Caco-2 (cell line): ENCODE results near the gene UBR4. TPM values are rescaled to one million over a fixed set of nuclear protein-coding genes. Genes with fewer than 3 reads are reported as not detected.
"Not testable (repeated sequence)": the region's sequence is repeated elsewhere in the genome, so short reads cannot be mapped to it uniquely, and the experiment has no call there.

Source experiments
- BruUV-seq: library from RNA; stranded (reverse); fragments of 400-500 nt; replicated peaks from 2 replicates; lab custom pipeline; 2021; lab: Mats Ljungman, UMichigan
- CTCF ChIA-PET: fragments of 300-600 bp; sonication (Branson Sonifier 250); formaldehyde crosslinking; loops from one replicate; lab custom pipeline; 2022; ENCODE audit warnings: antibody characterized with exemption; lab: Charles Lee
- POLR2A ChIA-PET: fragments of 300-600 bp; sonication (Branson Sonifier 250); formaldehyde crosslinking; loops from one replicate; lab custom pipeline; 2022; ENCODE audit warnings: antibody characterized with exemption; lab: Charles Lee
- DNase-seq, 2 experiments: peaks; one replicate each; pipeline versions ENCODE4 v3.0.0 to v3.0.0-alpha.2; 2020 to 2022
- H3K27me3 ChIP-seq: replicated peaks from 2 replicates; pipeline ENCODE4 v1.6.0; 2011; ENCODE audit warnings: low read length; ENCODE audit not compliant: control insufficient read depth, insufficient read depth
- H3K36me3 ChIP-seq: 2 replicates; pipeline ENCODE4 v1.5.1; 2011; ENCODE audit warnings: low read length; ENCODE audit not compliant: control insufficient read depth, insufficient read depth
- H3K4me1 ChIP-seq: fragments of 250-450 bp; sonication (Bioruptor Pico); 2 replicates; pipeline ENCODE4 v1.5.1; 2020; ENCODE audit warnings: mild to moderate bottlenecking
- H3K4me3 ChIP-seq: 2 replicates; pipeline ENCODE4 v1.5.1; 2011; ENCODE audit warnings: low read depth, mild to moderate bottlenecking, control low read depth, low read length
- H3K9me3 ChIP-seq: fragments of 250-450 bp; sonication (Bioruptor Pico); 2 replicates; pipeline ENCODE4 v1.5.1; 2020; ENCODE audit warnings: mild to moderate bottlenecking, moderate library complexity
- H3K27ac Mint-ChIP-seq: one replicate; pipeline ENCODE4 v1.8.0; 2022; ENCODE audit warnings: mixed read lengths; ENCODE audit not compliant: unreplicated experiment
- H3K27me3 Mint-ChIP-seq: one replicate; pipeline ENCODE4 v1.8.0; 2022; ENCODE audit warnings: mixed read lengths; ENCODE audit not compliant: insufficient read depth, unreplicated experiment
- H3K36me3 Mint-ChIP-seq: one replicate; pipeline ENCODE4 v1.8.0; 2022; ENCODE audit warnings: mild to moderate bottlenecking, mixed read lengths; ENCODE audit not compliant: insufficient read depth, unreplicated experiment
- H3K4me1 Mint-ChIP-seq: one replicate; pipeline ENCODE4 v1.8.0; 2022; ENCODE audit warnings: low read depth, mixed read lengths; ENCODE audit not compliant: unreplicated experiment
- H3K4me3 Mint-ChIP-seq: one replicate; pipeline ENCODE4 v1.8.0; 2022; ENCODE audit warnings: mild to moderate bottlenecking, moderate library complexity, mixed read lengths; ENCODE audit not compliant: unreplicated experiment
- H3K9me3 Mint-ChIP-seq: one replicate; pipeline ENCODE4 v1.8.0; 2022; ENCODE audit warnings: mixed read lengths; ENCODE audit not compliant: unreplicated experiment
- CTCF ChIP-seq, 2 experiments: fragments of 200-600 bp in 1 of 2; IDR thresholded peaks; 1 replicate in 1 of 2; 2 replicates in 1 of 2; pipeline versions ENCODE4 v1.5.1 to v1.8.0; 2011 to 2022; ENCODE audit warnings: antibody characterized with exemption in 1 of 2, control low read depth in 1 of 2, inconsistent platforms in 1 of 2, low read depth in 1 of 2, low read length in 1 of 2, mild to moderate bottlenecking in 1 of 2, moderate library complexity in 1 of 2; ENCODE audit not compliant: insufficient read depth in 1 of 2, severe bottlenecking in 1 of 2, unreplicated experiment in 1 of 2
- intact Hi-C: fragments of 100-400 bp; cut with micrococcal nuclease; formaldehyde crosslinking; loops from one replicate; pipeline ENCODE4 v1.10.0; 2022; ENCODE audit not compliant: unreplicated experiment
- total RNA-seq: library from RNA; stranded (reverse); gene quantifications from 2 replicates; pipeline ENCODE4 v1.2.3, GENCODE V29; 2022

The UBR4 gene
- total RNA-seq, 1 experiment from 2014 or later, result 317 TPM

- Mint-ChIP-seq H3K36me3 (peaks cover 98% of the 10 kb centered on the region), H3K27ac (peak overlapping the region; percentile 35), H3K27me3 (no peaks in the 10 kb centered on the region), H3K4me3 (no peak overlapping the region), H3K9me3 (no peaks in the 10 kb centered on the region), H3K4me1 (peaks cover 21% of the 10 kb centered on the region)
- CTCF ChIA-PET, result no interaction called here
- Histone ChIP-seq H3K9me3 (no peaks in the 10 kb centered on the region), H3K4me3 (no peak overlapping the region), H3K36me3 (peaks cover 2% of the 10 kb centered on the region; the same call in 1 of the 2 replicates), H3K4me1 (peaks cover 11% of the 10 kb centered on the region), H3K27me3 (no peaks in the 10 kb centered on the region)
- no peak for DNase-seq
- intact Hi-C loops, result no loop called here
- TF ChIP-seq CTCF (IDR thresholded peaks at IDR 0.05; ENCODE audit: insufficient read depth in 1 of 2, low read depth in 1 of 2, low read length in 1 of 2, severe bottlenecking in 1 of 2, unreplicated experiment in 1 of 2), result no peak
- POLR2A ChIA-PET, result no interaction called here
- no TSS peak for BruUV-seq
Observed at GRCh38 chr1:19187852-19188251, 22.2 kb downstream of the UBR4 start.

GRCh38 chr1:19186001-19186400 is 24.1 kb downstream of the UBR4 start:
- H3K27ac Mint-ChIP-seq, result no peak overlapping the region
- no peaks in the 10 kb centered on the region for H3K9me3 ChIP-seq
- H3K4me1 Mint-ChIP-seq, result peaks cover 17% of the 10 kb centered on the region
- ChIA-PET POLR2A (no interaction called here), CTCF (no interaction called here)
- H3K9me3 Mint-ChIP-seq, result no peaks in the 10 kb centered on the region
- H3K27me3 Mint-ChIP-seq, result no peaks in the 10 kb centered on the region
- intact Hi-C loops, result no loop called here
- no peaks in the 10 kb centered on the region for H3K27me3 ChIP-seq
- no peak for TF ChIP-seq CTCF (IDR thresholded peaks at IDR 0.05; ENCODE audit: insufficient read depth in 1 of 2, low read depth in 1 of 2, low read length in 1 of 2, severe bottlenecking in 1 of 2, unreplicated experiment in 1 of 2)
- no peak overlapping the region for H3K4me3 Mint-ChIP-seq
- no peak for DNase-seq
- no TSS peak for BruUV-seq
- no peak overlapping the region for H3K4me3 ChIP-seq
- H3K36me3 ChIP-seq, result peaks cover 2% of the 10 kb centered on the region
- H3K4me1 ChIP-seq, result peaks cover under 1% of the 10 kb centered on the region; the same call in 1 of the 2 replicates
- peaks cover 98% of the 10 kb centered on the region for H3K36me3 Mint-ChIP-seq

GRCh38 chr1:19182223-19182622 is 27.8 kb downstream of the UBR4 start:
- H3K27me3 ChIP-seq, result no peaks in the 10 kb centered on the region
- H3K4me3 ChIP-seq, result no peak overlapping the region
- peaks cover 18% of the 10 kb centered on the region for H3K4me1 Mint-ChIP-seq
- no peaks in the 10 kb centered on the region for H3K9me3 ChIP-seq
- H3K36me3 Mint-ChIP-seq, result peaks cover 96% of the 10 kb centered on the region
- no peak for TF ChIP-seq CTCF (IDR thresholded peaks at IDR 0.05; ENCODE audit: insufficient read depth in 1 of 2, low read depth in 1 of 2, low read length in 1 of 2, severe bottlenecking in 1 of 2, unreplicated experiment in 1 of 2)
- peaks cover 11% of the 10 kb centered on the region; the same call in 1 of the 2 replicates for H3K4me1 ChIP-seq
- no peaks in the 10 kb centered on the region for H3K9me3 Mint-ChIP-seq
- intact Hi-C loops, result no loop called here
- ChIA-PET CTCF (no interaction called here), POLR2A (no interaction called here)
- DNase-seq, result no peak
- peak overlapping the region; percentile 42 for H3K27ac Mint-ChIP-seq
- H3K27me3 Mint-ChIP-seq, result no peaks in the 10 kb centered on the region
- no peak overlapping the region for H3K4me3 Mint-ChIP-seq
- BruUV-seq, result no TSS peak
- H3K36me3 ChIP-seq, result peaks cover 2% of the 10 kb centered on the region

GRCh38 chr1:19180265-19180657 is 29.8 kb downstream of the UBR4 start:
- H3K27me3 ChIP-seq, intact Hi-C loops, H3K27me3 Mint-ChIP-seq, H3K4me3 Mint-ChIP-seq, DNase-seq, H3K9me3 ChIP-seq, BruUV-seq, H3K9me3 Mint-ChIP-seq, H3K36me3 ChIP-seq, H3K4me3 ChIP-seq: not testable (repeated sequence)
- ChIA-PET POLR2A (interaction anchor here (1.8 kb wide), 1 partner anchor 16 kb away, joined by 5 read pairs; no protein-coding TSS in a partner anchor), CTCF (interaction anchor here (0.6 to 1.0 kb wide), 5 partner anchors 15 to 61 kb away, joined by 3 to 16 read pairs (median 4); partner anchors contain the start of gene UBR4)
- H3K27ac Mint-ChIP-seq, result peak overlapping the region; percentile 42
- H3K36me3 Mint-ChIP-seq, result peaks cover 96% of the 10 kb centered on the region
- H3K4me1 ChIP-seq, result peaks cover 11% of the 10 kb centered on the region; the same call in 1 of the 2 replicates
- peaks cover 18% of the 10 kb centered on the region for H3K4me1 Mint-ChIP-seq
